ENCODE data around the gene DNAJC11. TPM values are rescaled to one million over a fixed set of nuclear protein-coding genes. Genes with fewer than 3 reads are reported as not detected.

DNAJC11 gene
- total RNA-seq, 4 donors from 2014 or later = 28.2 to 45.5 (median 35.9) TPM

DNA sequence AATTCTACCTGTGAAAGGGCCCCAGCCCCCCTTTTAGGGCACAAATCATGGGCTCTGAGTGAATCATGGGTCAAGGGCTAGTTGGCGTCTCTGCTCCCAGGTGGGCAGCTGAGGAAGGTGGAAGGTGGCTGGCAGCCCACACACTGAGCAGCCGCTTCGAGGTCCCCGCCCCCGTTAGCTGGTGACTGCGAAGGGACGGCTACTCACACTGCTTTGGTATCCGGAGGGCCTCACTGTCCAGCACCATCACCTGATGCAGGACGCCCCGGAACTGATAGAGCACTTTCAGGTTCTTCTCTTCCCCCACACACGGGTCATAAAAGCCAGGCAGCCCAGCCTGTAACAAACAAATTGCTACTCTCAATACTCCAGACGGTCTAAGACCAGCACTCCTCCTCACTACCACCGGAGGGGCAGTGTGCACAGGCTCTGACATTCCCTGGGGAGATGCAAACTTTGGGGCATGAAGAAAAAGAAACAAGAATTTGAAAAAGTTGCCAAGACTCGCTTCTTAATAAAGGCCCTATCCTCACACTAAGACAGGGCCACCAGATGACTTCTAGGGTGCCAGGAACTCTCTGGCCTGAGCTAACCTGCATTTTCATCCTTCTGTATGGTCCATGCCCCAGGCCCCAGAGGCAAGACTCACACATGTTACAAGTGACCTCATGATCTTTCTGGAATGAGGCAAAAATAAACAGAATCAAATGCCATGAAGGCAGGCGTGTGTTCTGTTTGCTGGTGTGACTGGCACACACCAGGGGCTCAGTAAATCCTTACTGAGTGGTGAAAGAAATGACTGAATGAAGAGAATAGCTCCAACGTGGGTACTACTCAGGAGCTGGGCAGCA, 65.5 kb downstream of the DNAJC11 start:
- intact Hi-C loops (cut with DNase I) = no loop called here

GRCh38 chr1:6635161-6635909, 66.3 kb downstream of the DNAJC11 start:
- Histone ChIP-seq H3K27me3 (no peaks in the 10 kb centered on the region), H3K36me3 (peaks cover 38 to 41% of the 10 kb centered on the region in 2 donors), H3K4me1 (peaks cover 2 to 9% of the 10 kb centered on the region in 2 donors), H3K27ac (no peak overlapping the region), H3K4me3 (replicated peaks in 1 of 3) (no peak overlapping the region), H3K9me3 (no peaks in the 10 kb centered on the region)
- no peak for TF ChIP-seq CTCF (IDR thresholded peaks at IDR 0.05)
- no peak for TF ChIP-seq POLR2A (IDR thresholded peaks at IDR 0.05)
- no peak for DNase-seq
- intact Hi-C loops (cut with DNase I) = no loop called here
- WGBS, 2 donors = 86 to 97% methylated on average over 14 to 19 of the region's 20 CpGs

More for the DNA sequence above, 65.5 kb downstream of the DNAJC11 start:
- Histone ChIP-seq H3K27ac (peak overlapping the region in 2 of 3 donors; percentile 39 to 51), H3K36me3 (peaks cover 38% of the 10 kb centered on the region in 2 donors), H3K9me3 (no peaks in the 10 kb centered on the region), H3K4me1 (peaks cover 2 to 9% of the 10 kb centered on the region in 2 donors), H3K4me3 (replicated peaks in 1 of 3) (no peak overlapping the region), H3K27me3 (no peaks in the 10 kb centered on the region)
- peak; percentile 18 to 31 for DNase-seq
- TF ChIP-seq POLR2A (IDR thresholded peaks at IDR 0.05) (peak in 1 of 2 donors; percentile 16), CTCF (IDR thresholded peaks at IDR 0.05) (no peak)
- WGBS, 2 donors = 82 to 86% methylated on average over 16 of the region's 16 CpGs

- WGBS, 2 donors = 82 to 93% methylated on average over 6 to 13 of the region's 29 CpGs
- H3K36me3 ChIP-seq = peaks cover 38 to 44% of the 10 kb centered on the region in 2 donors
These were observed 67.1 kb downstream of the DNAJC11 start for GRCh38 chr1:6634371-6635052.

More at GRCh38 chr1:6634371-6635052, 67.1 kb downstream of the DNAJC11 start:
- no peak overlapping the region for H3K4me3 ChIP-seq (replicated peaks in 1 of 3)
- DNase-seq = peak; percentile 67 to 77
- TF ChIP-seq CTCF (IDR thresholded peaks at IDR 0.05) (peak in 4 of 6 experiments; percentile 37 to 56 (median 50)), POLR2A (IDR thresholded peaks at IDR 0.05) (no peak)
- intact Hi-C loops (cut with DNase I) = no loop called here
- no peaks in the 10 kb centered on the region for H3K27me3 ChIP-seq
- no peaks in the 10 kb centered on the region for H3K9me3 ChIP-seq
- no peak overlapping the region for H3K27ac ChIP-seq
- peaks cover 2 to 9% of the 10 kb centered on the region in 2 donors for H3K4me1 ChIP-seq
